HepG2 (cell line): ENCODE results near the gene KCTD19. TPM values are rescaled to one million over a fixed set of nuclear protein-coding genes. Genes with fewer than 3 reads are reported as not detected.

Experiments
- AKAP8 ChIP-seq: sonication (generic); formaldehyde crosslinking; IDR thresholded peaks from 2 replicates; pipeline ENCODE4 v1.5.1; 2020; ENCODE audit warnings: mild to moderate bottlenecking, missing genetic modification reagents
- EHMT2 ChIP-seq: fragments of 200-600 bp; sonication (generic); IDR thresholded peaks from 2 replicates; pipeline ENCODE4 v1.7.0; 2017; ENCODE audit warnings: antibody characterized with exemption, low read depth, low read length, borderline replicate concordance
- GMEB1 ChIP-seq: sonication (generic); formaldehyde crosslinking; IDR thresholded peaks from 2 replicates; pipeline ENCODE4 v1.5.1; 2020; ENCODE audit warnings: missing genetic modification reagents, mild to moderate bottlenecking, borderline replicate concordance
- HNF1B ChIP-seq: sonication (generic); formaldehyde crosslinking; IDR thresholded peaks from 2 replicates; pipeline ENCODE4 v1.5.1; 2020; ENCODE audit warnings: mild to moderate bottlenecking, moderate library complexity, missing genetic modification reagents
- HNRNPLL ChIP-seq: fragments of 200-400 bp; formaldehyde crosslinking; IDR thresholded peaks from 2 replicates; pipeline ENCODE4 v1.6.1; 2017; ENCODE audit warnings: mild to moderate bottlenecking, low read depth, low read length; ENCODE audit not compliant: poor library complexity, severe bottlenecking
- HOXA3 ChIP-seq: sonication (generic); formaldehyde crosslinking; IDR thresholded peaks from 2 replicates; pipeline ENCODE4 v1.5.0; 2020; ENCODE audit warnings: missing genetic modification reagents
- HOXA9 ChIP-seq: sonication (generic); formaldehyde crosslinking; IDR thresholded peaks from 2 replicates; pipeline ENCODE4 v1.8.1; 2022; ENCODE audit warnings: missing genetic modification reagents, mild to moderate bottlenecking, moderate library complexity, borderline replicate concordance
- KAT8 ChIP-seq: IDR thresholded peaks from 2 replicates; pipeline ENCODE4 v1.6.1; 2016; ENCODE audit warnings: missing genetic modification reagents, missing compliant biosample characterization
- LRRFIP1 ChIP-seq: sonication (generic); formaldehyde crosslinking; conservative IDR thresholded peaks from 2 replicates; pipeline ENCODE4 v1.4.0; 2020; ENCODE audit warnings: missing genetic modification reagents
- MBD4 ChIP-seq: IDR thresholded peaks from 2 replicates; pipeline ENCODE4 v1.6.1; 2012; ENCODE audit warnings: low read length, inconsistent platforms, borderline replicate concordance
- MTA3 ChIP-seq: sonication (generic); formaldehyde crosslinking; IDR thresholded peaks from 2 replicates; pipeline ENCODE4 v1.4.0; 2020; ENCODE audit warnings: missing genetic modification reagents
- RFXANK ChIP-seq: IDR thresholded peaks from 2 replicates; pipeline ENCODE4 v1.6.1; 2016
- TIGD3 ChIP-seq: sonication (generic); formaldehyde crosslinking; IDR thresholded peaks from 2 replicates; pipeline ENCODE4 v1.5.1; 2020; ENCODE audit warnings: mild to moderate bottlenecking, missing genetic modification reagents, borderline replicate concordance
- TSC22D2 ChIP-seq: sonication (generic); formaldehyde crosslinking; IDR thresholded peaks from 2 replicates; pipeline ENCODE4 v1.5.1; 2020; ENCODE audit warnings: missing genetic modification reagents, mild to moderate bottlenecking, borderline replicate concordance
- U2AF2 ChIP-seq: fragments of 200-400 bp; formaldehyde crosslinking; IDR thresholded peaks from 2 replicates; pipeline ENCODE4 v1.6.1; 2017; ENCODE audit warnings: low read depth, mild to moderate bottlenecking, low read length
- ZBTB26 ChIP-seq: IDR thresholded peaks from 2 replicates; pipeline ENCODE4 v1.6.1; 2016; ENCODE audit warnings: missing compliant biosample characterization, missing genetic modification reagents, borderline replicate concordance
- ZBTB7B ChIP-seq: sonication (generic); formaldehyde crosslinking; IDR thresholded peaks from 2 replicates; pipeline ENCODE4 v1.4.0; 2020; ENCODE audit warnings: missing genetic modification reagents
- ZNF556 ChIP-seq: sonication (generic); formaldehyde crosslinking; IDR thresholded peaks from 2 replicates; pipeline ENCODE4 v1.4.0; 2020; ENCODE audit warnings: mild to moderate bottlenecking, missing genetic modification reagents, borderline replicate concordance
- ZNF724P ChIP-seq: sonication (generic); formaldehyde crosslinking; IDR thresholded peaks from 2 replicates; pipeline ENCODE4 v1.8.0; 2022; ENCODE audit warnings: missing genetic modification reagents, borderline replicate concordance
- ZNF737 ChIP-seq: sonication (generic); formaldehyde crosslinking; IDR thresholded peaks from 2 replicates; pipeline ENCODE4 v1.5.0; 2020; ENCODE audit warnings: missing genetic modification reagents, mild to moderate bottlenecking, borderline replicate concordance
- ZNF891 ChIP-seq: sonication (generic); formaldehyde crosslinking; IDR thresholded peaks from 2 replicates; pipeline ENCODE4 v1.5.0; 2020; ENCODE audit warnings: mild to moderate bottlenecking, missing genetic modification reagents
- polyA plus RNA-seq, 8 experiments: library from polyadenylated mRNA; depleted of rRNA in 3 of 8; stranded (reverse) in 7 of 8; unstranded in 1 of 8; fragments of >200 nt; fragmentation: Illumina TruSeq in 4 of 8; extraction: Trizol in 4 of 8; gene quantifications; 2 replicates each; pipeline versions ENCODE4 v1.2.1 to v1.2.3, GENCODE V29; 2011 to 2016; ENCODE audit warnings: low read depth in 4 of 8, missing spikeins in 1 of 8, mixed read lengths in 1 of 8; ENCODE audit not compliant: insufficient read depth in 1 of 8
- total RNA-seq, 5 experiments: library from RNA; depleted of rRNA; stranded (reverse); fragments of >200 nt; fragmentation: Illumina TruSeq; extraction: Trizol; gene quantifications; 2 replicates each; pipeline ENCODE4 v1.2.3, GENCODE V29; 2016; ENCODE audit warnings: low read depth in 1 of 5

KCTD19 gene
- total and polyA plus RNA-seq, 2 of the 13 experiments (the other 11 are each of a cell fraction or from before 2014, with no cell fraction given), result not detected

- no peak for TF ChIP-seq ZBTB26 (CRISPR knock-in tag)
- no peak for TF ChIP-seq U2AF2
- peak; percentile 97; the same call in 1 of the 2 replicates for TF ChIP-seq HOXA9 (CRISPR knock-in tag)
- peak; percentile 39; the same call in 1 of the 2 replicates for TF ChIP-seq GMEB1
- peak; percentile 87; the same call in 1 of the 2 replicates for TF ChIP-seq HOXA3 (CRISPR knock-in tag)
- peak; percentile 76; the same call in 1 of the 2 replicates for TF ChIP-seq ZNF724P (CRISPR knock-in tag)
- TF ChIP-seq ZNF737, result no peak
- TF ChIP-seq MTA3 (CRISPR knock-in tag), result no peak
- TF ChIP-seq EHMT2, result no peak
- TF ChIP-seq TSC22D2 (CRISPR knock-in tag), result peak; percentile 90
- TF ChIP-seq ZNF891 (CRISPR knock-in tag), result no peak
- TF ChIP-seq HNRNPLL, result peak; percentile 59
- TF ChIP-seq ZNF556 (CRISPR knock-in tag), result peak; percentile 89
- no peak for TF ChIP-seq KAT8 (CRISPR knock-in tag)
- no peak for TF ChIP-seq AKAP8
- TF ChIP-seq RFXANK (CRISPR knock-in tag), result no peak
- no peak for TF ChIP-seq LRRFIP1
- no peak for TF ChIP-seq HNF1B (CRISPR knock-in tag)
- no peak for TF ChIP-seq ZBTB7B (CRISPR knock-in tag)
- TF ChIP-seq MBD4, result no peak
- no peak for TF ChIP-seq TIGD3
These were observed 47.0 kb downstream of the KCTD19 start, which contains the start of gene PLEKHG4 (continued) for GRCh38 chr16:67279296-67280089.
